ENCODE measurements around the gene TRMT112.

Gene TRMT112

GRCh38 chr11:64297699-64298358 lies 19.5 kb downstream of the TRMT112 start:
- intact Hi-C loops (cut with DNase I) = no loop called here
- DNase-seq = no peak

- DNase-seq = no peak
- intact Hi-C loops (cut with DNase I) = no loop called here
Measured at GRCh38 chr11:64296830-64297698, 20.3 kb downstream of the TRMT112 start.

GRCh38 chr11:64296236-64296635 lies 21.1 kb downstream of the TRMT112 start:
- intact Hi-C loops (cut with DNase I) = no loop called here

GRCh38 chr11:64295760-64296159 lies 21.6 kb downstream of the TRMT112 start:
- no peak for DNase-seq
- intact Hi-C loops (cut with DNase I) = no loop called here

More at GRCh38 chr11:64296236-64296635, 21.1 kb downstream of the TRMT112 start:
- no peak for DNase-seq

- intact Hi-C loops (cut with DNase I) = no loop called here
- no peak for DNase-seq
Measured at GRCh38 chr11:64294774-64295173, 22.6 kb downstream of the TRMT112 start.

- no peak for DNase-seq
- intact Hi-C loops (cut with DNase I) = no loop called here
Measured at GRCh38 chr11:64292460-64293254, 24.7 kb downstream of the TRMT112 start.

- intact Hi-C loops (cut with DNase I) = no loop called here
- peak in 1 of 10 donors; percentile 31 for DNase-seq
Measured at GRCh38 chr11:64291752-64292459, 25.5 kb downstream of the TRMT112 start.

- intact Hi-C loops (cut with DNase I) = no loop called here
Measured at GRCh38 chr11:64291262-64291751, 26.1 kb downstream of the TRMT112 start, which contains the start of gene KCNK4. KCNK4 (plus strand) TSS chr11:64291302; CDS start chr11:64293019, 1,717 bp downstream.

GRCh38 chr11:64290352-64291261 lies 26.8 kb downstream of the TRMT112 start:
- intact Hi-C loops (cut with DNase I) = no loop called here

More at GRCh38 chr11:64291262-64291751, 26.1 kb downstream of the TRMT112 start, which contains the start of gene KCNK4:
- DNase-seq = no peak

GRCh38 chr11:64289002-64289564 lies 28.3 kb downstream of the TRMT112 start:
- DNase-seq = no peak
- intact Hi-C loops (cut with DNase I) = no loop called here

More at GRCh38 chr11:64290352-64291261, 26.8 kb downstream of the TRMT112 start:
- no peak for DNase-seq

- no peak for DNase-seq
- intact Hi-C loops (cut with DNase I) = no loop called here
Measured at GRCh38 chr11:64288353-64288750, 29.0 kb downstream of the TRMT112 start.

- DNase-seq = no peak
- intact Hi-C loops (cut with DNase I) = no loop called here
Measured at GRCh38 chr11:64287676-64288352, 29.5 kb downstream of the TRMT112 start.

GRCh38 chr11:64286801-64287159 lies 30.6 kb downstream of the TRMT112 start:
- DNase-seq = no peak
- intact Hi-C loops (cut with DNase I) = no loop called here

GRCh38 chr11:64285885-64286800 lies 31.2 kb downstream of the TRMT112 start:
- intact Hi-C loops (cut with DNase I) = loop anchor here (1.0 kb wide), 2 partner anchors 16 to 19 kb away; partner anchors contain the start of gene ESRRA
- DNase-seq = peak in 1 of 10 donors; percentile 19

GRCh38 chr11:64284962-64285884 lies 32.1 kb downstream of the TRMT112 start, which contains the start of gene GPR137:
GPR137 (plus strand) TSS chr11:64285848; CDS start chr11:64286525, 677 bp downstream.
- DNase-seq = peak; percentile 81 to 98 (median 86)
- intact Hi-C loops (cut with DNase I) = loop anchor here (1.0 kb wide), 2 partner anchors 15 to 20 kb away; partner anchors contain the start of gene ESRRA
